GM18867 (cell line): Measurements from ENCODE around the gene ADCY1.

ENCODE experiments used
- ATAC-seq: cut with Tn5 transposase; IDR thresholded peaks from one replicate; pipeline ENCODE4 v1.9.1; 2021; ENCODE audit warnings: mild to moderate bottlenecking, moderate library complexity; ENCODE audit not compliant: unreplicated experiment

Gene ADCY1

DNA sequence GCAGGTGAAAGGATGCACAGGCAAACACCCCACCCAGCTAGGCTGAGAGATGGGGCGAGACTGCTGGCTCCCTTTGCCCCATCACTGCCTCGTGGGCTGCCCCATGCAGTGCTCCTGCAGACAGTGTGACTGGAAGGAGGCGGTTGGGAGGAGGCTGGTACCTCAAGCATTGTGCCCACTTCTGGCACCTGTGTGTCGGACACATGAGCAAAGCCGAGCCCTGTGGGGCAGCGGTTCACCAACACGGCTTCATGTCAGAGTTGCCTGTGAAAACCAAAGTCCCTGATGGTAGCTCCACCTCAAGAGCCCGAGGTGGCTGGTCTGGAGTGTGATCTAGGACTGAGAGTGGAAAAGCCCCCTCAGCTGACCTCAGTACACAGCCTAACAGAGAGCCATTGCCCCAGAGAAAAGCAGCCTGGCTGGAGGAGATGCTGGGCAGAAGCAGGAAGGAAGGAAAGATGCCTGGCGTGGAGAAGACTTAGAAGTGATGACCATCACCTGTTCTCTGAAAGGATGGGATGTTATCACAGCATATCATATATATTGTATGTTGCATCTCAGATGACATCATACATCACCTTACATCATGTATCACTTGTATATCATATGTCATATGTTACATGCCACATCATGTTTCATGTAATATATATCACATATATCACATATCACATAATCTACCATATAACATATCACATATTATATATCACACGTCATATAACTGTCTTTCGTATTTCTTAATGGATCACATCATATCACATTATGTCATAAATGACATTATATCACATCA is 75.6 kb downstream of the ADCY1 start:
- no peak for ATAC-seq

DNA sequence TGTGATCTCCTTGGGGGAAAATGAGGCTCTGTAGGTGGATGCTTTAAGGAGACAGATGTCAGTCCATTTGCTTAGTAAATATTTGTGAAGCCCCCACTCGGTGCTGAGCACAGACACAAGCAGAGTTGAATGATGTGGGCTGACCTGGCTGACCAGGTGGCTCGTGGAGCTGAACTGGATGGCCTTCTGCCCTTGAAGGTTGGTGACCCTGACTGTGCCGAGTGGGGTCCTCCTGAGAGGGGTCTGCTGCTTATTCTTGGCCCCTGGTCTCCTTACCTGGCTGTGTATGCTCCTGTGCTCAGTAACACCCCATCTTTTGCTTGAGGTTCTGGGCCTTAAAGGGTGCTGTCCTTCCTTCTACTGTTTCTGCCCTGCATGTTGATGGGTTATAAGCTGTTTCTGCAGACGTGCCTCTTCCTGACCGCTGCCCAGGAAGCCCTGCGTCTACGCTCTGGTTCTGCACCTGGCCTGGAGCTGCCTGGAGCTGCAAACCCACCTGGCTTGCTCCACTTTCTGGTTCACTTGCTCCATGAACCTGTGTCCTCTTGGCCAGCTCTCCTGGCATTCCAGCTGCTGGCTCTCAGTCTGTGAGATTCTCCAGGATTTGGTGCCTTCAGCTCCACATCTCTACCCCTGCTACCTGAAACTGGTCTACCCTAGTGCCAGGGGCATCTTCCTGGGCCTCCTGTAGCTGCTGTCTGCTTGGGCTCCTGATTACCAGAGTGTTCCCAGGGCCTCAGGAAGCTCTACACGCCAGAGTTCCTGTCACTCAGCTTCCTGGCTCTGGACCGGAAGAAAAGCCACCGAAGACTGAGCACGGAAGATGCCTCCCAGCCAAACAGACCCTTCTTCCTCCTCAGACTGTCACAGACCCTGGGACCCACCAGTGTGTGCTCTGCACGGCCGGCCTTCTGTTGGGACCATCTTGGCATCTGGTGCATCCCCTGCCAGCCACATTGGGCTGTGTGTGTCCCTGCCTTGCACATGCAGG is 76.5 kb downstream of the ADCY1 start:
- ATAC-seq: no peak

DNA sequence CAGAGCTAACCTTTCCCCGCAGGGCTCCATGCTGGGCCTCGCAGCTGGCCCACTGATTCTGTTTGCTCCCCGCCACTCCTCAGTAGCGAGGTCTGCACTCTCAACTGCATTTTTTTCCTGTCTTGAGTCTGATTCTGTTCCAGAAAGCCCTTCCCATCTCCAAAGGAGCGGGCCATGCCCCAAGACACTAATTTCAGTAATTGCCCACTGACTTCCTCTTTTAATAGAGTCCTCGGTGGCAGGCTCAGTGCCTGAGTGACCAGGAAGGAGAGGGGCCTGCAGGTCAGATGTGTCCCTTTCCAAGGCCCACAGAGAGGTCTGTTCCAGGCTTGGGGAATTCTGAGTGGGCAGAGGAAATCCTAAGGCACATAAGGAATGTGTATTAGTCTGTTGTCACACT is 77.4 kb downstream of the ADCY1 start:
- no peak for ATAC-seq

GRCh38 chr7:45652630-45653029 is 78.5 kb downstream of the ADCY1 start:
- ATAC-seq: no peak

- ATAC-seq: no peak
Measured at GRCh38 chr7:45653209-45653907, 79.2 kb downstream of the ADCY1 start.

GRCh38 chr7:45654341-45654740 is 80.2 kb downstream of the ADCY1 start:
- ATAC-seq: no peak

DNA sequence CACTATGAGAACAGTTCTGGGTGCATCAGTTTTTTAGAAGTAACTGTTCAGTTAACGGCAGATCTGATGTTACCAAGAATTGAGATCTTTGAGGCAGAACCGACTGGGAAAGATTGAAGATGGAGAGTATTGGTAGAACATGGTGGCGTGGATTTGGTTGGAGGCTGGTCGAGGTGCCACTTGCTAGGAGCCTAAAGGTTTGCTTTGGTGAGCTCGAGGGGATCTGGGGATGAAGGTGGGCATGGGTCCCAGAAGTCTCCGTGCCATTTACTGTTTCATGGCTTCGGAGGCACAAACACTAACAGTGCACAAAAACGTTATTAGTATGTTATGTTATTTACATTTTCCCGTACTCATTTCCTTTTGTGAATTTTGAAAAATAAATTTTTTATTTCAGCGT is 81.4 kb downstream of the ADCY1 start:
- no peak for ATAC-seq

DNA sequence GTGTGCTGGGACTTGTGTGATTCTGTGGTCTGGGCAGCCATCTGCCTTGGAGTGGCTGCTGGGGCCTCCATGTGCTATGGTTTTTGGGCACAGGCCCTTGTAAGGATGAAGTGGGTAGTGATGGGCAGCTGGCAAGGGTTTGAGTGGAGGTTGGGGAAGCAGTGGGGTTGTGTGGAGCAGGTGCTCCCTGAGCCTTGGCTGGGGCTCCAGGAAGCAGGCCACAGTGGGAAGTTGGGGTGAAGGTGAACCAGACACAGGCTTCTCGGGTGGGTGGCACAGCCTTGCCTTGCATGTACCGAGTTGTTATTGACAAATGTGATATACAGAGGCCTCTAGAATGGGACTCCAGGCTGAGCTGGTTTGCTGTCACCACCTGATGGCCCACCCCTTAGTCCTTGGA is 82.3 kb downstream of the ADCY1 start:
- no peak for ATAC-seq

DNA sequence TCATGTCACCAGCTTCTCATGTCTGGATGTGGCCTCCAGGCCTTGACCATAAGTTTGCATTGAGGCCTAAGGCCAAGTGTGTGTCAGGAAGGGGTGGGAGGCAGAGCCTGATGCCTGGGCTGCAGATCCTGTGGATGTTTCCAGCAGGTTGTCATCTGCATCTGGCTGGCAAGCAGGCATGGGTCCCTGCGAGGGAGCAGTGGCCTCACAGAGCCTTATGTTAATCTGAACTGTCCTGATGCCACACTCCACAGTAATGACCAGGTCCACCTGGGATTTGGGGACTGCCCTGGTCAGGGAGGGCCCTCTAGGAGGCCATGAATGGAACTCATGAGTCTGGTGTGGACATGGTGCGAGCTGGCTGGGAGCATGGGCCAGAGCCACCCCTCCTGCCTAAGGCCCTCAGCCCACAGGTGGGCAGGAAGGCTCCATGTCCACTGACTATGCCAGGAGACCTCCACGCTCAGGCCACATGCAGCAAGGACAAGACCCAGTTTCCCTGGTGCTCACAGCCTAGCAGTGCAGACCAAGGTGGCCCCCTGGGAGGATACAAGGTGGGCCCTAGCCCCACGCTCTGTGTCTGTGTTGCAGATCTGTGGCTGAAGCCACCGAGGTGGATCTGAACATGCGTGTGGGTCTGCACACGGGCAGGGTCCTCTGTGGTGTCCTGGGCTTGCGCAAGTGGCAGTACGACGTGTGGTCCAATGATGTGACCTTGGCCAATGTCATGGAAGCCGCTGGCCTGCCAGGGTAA is 83.1 kb downstream of the ADCY1 start:
- ATAC-seq: no peak

- no peak for ATAC-seq
Measured at GRCh38 chr7:45657890-45658715, 83.9 kb downstream of the ADCY1 start.

- ATAC-seq: no peak
Measured at GRCh38 chr7:45658716-45659495, 84.7 kb downstream of the ADCY1 start.

GRCh38 chr7:45659496-45660139 is 85.5 kb downstream of the ADCY1 start:
- no peak for ATAC-seq

GRCh38 chr7:45660201-45660900 is 86.2 kb downstream of the ADCY1 start:
- ATAC-seq: no peak

GRCh38 chr7:45660901-45661211 is 86.7 kb downstream of the ADCY1 start:
- ATAC-seq: no peak

GRCh38 chr7:45661302-45661995 is 87.3 kb downstream of the ADCY1 start:
- no peak for ATAC-seq

- no peak for ATAC-seq
Measured at GRCh38 chr7:45662018-45662417, 87.8 kb downstream of the ADCY1 start.

GRCh38 chr7:45662540-45663166 is 88.5 kb downstream of the ADCY1 start:
- no peak for ATAC-seq
